HK-2 (cell line): Measurements from ENCODE around the gene MALRD1.

Experiments used
- DNase-seq: peaks from one replicate; pipeline ENCODE4 v3.0.0-alpha.2; 2018; ENCODE audit not compliant: unreplicated experiment

MALRD1 gene

GRCh38 chr10:19777806-19778205 is 729.2 kb downstream of the MALRD1 start:
- no peak for DNase-seq

GRCh38 chr10:19778996-19779395 is 730.4 kb downstream of the MALRD1 start:
- no peak for DNase-seq

- no peak for DNase-seq
Measured at GRCh38 chr10:19782430-19783089, 734.0 kb downstream of the MALRD1 start.

- DNase-seq, result no peak
Measured at GRCh38 chr10:19783721-19784120, 735.1 kb downstream of the MALRD1 start.
